HG03139 (cell line): ENCODE measurements around the gene PREX1.
A peak's percentile ranks its signal among the peaks of the same experiment; 100 is the strongest.
"Not testable (repeated sequence)": the region's sequence is repeated elsewhere in the genome, so short reads cannot be mapped to it uniquely, and the experiment has no call there.

Experiments used
- ATAC-seq: cut with Tn5 transposase; IDR thresholded peaks from one replicate; pipeline ENCODE4 v1.9.1; 2021; ENCODE audit not compliant: unreplicated experiment

PREX1 gene

DNA sequence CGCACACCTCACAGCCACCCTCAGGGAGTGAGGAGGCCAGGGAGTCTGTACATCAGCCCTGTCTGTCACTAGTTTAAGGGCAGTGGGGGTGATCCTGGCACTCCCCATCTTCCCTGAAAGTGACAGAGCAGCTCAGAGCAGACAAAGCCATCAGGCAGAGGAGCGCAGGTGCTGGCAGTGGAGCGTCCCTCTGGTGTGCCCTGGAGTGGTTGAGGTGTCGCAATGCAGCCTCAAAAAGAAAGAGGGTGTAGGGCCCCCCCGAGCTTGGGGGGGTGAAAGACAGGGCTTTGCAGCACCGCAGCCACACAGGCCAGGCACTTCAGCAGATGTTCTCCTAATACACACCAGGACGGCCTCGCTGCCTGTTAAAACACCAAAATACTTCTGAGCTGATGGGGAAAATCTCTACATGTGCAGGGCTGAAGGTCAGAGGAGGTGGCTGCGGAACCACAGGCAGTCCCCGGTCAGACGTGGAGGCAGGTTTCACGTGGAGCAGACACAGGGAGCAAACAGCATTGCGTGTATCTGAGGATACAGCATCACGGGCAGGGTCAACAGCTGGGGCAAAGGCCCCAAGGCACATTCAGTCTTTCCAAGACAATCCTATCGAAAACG lies 69.5 kb downstream of the PREX1 start:
- no peak for ATAC-seq

DNA sequence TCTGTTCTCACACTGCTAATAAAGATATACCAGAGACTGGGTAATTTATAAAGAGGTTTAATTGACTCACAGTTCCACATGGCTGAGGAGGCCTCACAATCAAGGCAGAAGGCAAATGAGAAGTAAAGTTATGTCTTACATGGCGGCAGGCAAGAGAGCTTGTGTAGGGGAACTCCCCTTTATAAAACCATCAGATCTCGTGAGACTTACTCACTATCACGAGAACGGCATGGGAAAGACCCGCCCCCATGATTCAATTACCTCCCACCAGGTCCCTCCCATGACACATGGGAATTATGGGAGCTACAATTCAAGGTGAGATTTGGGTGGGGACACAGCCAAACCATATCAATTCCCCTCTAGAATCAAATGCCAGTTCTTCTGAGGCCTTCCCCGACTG lies 71.0 kb downstream of the PREX1 start:
- not testable (repeated sequence) for ATAC-seq

DNA sequence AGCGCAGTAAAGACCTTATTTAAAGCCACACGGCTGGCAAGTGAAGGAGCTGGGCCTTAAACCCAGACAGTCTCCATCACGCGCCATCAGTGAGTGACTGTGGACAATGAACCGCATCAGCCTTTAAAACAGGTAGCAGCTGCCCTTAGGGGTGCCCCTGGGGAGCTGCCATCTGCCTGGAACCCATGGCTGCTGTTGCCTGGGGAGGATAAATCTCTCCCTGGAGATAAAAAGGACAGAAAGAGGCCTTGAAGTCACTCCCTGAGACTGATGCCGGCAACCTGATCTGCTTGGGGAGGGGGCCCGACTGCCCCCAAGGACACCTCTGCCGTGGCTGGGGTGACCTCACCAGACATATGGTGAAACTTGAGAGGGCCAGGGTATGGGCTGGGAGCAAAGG lies 73.5 kb downstream of the PREX1 start:
- no peak for ATAC-seq

- no peak for ATAC-seq
Observed at GRCh38 chr20:48752963-48753362, 74.8 kb downstream of the PREX1 start.

DNA sequence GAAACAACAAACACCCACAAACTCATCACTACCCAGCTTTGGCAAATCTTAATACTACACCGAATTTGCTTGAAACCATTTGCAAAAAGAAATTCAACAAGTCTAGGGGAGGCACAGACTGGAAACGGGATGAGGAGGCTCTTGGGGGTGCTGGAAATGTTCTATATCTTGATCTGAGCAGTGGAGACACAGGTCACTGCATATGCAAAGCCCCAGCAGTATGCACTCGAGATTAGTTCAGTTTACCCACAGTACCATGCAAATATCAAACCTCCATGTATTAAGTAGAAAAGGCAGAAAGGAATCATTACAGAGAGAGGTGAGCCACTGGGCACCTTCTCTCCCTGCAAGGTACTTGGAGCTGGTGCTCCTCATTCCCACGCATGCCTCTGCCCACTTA lies 75.9 kb downstream of the PREX1 start:
- ATAC-seq: no peak

- ATAC-seq: no peak
Observed at GRCh38 chr20:48750941-48751635, 76.7 kb downstream of the PREX1 start.

DNA sequence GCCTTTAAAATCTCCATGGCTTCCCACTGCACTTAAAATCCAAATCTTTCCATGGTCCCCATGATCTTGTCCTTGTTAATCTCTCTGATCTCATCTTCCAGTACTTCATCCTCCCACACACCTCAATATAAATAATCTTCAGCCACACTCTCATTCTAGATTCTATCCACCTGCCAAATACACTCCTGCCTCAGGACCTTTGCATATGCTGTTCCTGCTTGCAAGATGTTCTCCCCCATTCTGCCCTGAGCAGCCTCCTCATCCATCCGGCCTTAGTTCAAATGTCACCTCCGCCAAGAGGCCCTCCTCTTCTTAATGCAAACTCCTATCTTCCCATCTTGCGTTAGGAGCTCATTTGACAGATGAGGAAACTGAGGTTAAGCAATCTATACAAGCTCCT lies 77.4 kb downstream of the PREX1 start:
- ATAC-seq: no peak

DNA sequence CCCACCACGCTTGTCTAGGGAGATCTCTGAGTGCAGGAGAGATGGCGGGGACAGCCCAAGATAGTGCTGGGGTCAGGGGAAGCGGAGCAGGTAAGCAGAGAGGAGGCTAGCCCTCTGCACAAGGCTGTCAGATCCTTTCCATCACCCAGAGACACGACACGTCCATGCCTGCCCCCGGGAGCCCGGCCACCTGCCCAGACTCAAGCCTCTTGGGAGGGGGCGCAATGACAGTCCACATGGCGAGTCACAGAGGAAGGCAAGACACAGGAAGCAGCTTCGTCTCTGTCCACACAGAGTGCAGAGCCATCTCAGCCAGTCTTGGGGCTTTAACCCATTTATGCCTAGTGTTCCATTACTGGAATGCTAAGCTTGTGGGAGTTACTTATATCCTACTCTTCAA lies 78.4 kb downstream of the PREX1 start:
- no peak for ATAC-seq

DNA sequence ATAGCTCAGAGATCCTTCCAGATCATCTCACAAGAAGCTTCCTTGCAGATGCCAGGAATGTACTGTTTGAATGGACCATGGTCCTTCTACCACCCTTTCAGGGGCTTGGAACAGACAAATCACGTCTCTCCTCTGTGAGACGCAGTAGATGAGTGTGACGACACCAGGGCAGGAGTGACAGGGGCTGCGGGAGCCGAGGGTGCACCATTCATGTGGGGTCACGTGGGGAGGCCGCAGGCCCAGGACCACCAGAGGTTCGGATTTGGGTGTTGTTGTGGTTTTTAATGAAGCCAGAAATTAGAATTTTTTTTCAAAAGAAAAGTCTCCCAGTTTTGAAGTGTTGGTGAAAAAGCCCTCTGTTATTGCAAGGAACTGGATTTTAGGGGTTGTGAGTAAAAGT lies 79.2 kb downstream of the PREX1 start:
- no peak for ATAC-seq

DNA sequence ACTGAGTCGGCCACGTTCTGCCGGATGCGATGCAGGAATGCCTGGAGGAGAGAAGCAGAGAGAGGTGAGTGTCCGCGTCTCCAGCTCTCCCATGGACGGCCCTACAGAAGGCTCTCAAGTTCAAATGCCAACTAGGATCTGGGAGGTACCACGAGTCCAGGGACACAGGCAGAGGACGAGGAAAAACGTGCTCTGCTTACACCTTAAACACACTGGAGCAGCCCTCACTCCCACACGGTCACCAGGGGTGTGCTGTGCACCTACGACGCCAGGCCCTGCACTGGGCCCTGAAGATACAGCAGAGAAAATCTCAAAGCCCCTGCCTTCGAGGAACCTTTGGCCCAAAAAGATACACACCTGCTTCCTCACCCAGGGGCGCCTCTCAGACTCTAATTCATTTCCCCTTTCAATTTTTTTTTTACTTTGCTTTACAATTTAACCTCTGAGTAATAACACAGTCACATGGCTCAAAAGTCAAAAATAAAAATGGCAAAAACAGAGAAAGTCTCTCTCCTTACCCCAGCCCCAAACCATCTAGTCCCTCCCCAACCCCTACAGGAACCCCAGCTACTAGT lies 79.9 kb downstream of the PREX1 start:
- no peak for ATAC-seq

GRCh38 chr20:48745330-48745729 lies 82.5 kb downstream of the PREX1 start:
- ATAC-seq: no peak

GRCh38 chr20:48744515-48744914 lies 83.3 kb downstream of the PREX1 start:
- ATAC-seq: no peak

- ATAC-seq: no peak
Observed at GRCh38 chr20:48743807-48744206, 84.0 kb downstream of the PREX1 start.

DNA sequence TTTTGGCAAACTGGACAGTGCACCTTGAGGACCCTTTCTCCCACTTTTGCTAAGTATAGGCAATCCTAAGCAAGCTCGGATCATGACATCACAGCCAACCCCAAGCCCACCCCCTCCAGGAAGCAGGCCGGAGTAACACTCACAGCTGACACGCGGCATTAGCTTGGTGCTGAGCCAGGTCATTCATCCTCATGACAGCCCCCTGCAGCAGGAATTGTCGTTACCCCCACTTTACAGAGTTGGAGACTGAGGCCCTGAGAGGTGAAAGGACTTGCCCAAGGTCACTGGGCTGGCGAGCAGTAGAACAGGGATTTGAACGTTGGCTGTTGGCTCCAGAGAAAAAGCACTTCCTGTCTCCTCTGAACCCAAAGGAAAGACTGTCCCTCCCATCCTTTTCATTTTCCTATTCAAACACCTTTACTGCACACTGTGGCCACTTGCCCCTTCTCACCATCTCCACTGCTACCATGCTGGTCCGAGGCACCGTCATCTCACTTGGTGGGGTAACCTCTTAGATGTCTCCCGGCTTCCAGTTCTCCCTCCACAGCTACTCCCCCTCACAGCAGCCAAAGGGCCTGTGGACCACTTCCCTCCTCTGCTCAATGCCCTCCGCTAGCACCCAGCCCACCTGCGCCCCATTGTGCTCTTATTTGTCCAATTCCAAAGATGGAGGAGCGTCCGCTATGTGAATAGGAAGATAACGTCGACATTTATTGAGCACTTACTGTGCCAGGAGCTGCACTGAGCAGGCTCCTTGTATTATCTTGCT lies 84.7 kb downstream of the PREX1 start:
- ATAC-seq: no peak

DNA sequence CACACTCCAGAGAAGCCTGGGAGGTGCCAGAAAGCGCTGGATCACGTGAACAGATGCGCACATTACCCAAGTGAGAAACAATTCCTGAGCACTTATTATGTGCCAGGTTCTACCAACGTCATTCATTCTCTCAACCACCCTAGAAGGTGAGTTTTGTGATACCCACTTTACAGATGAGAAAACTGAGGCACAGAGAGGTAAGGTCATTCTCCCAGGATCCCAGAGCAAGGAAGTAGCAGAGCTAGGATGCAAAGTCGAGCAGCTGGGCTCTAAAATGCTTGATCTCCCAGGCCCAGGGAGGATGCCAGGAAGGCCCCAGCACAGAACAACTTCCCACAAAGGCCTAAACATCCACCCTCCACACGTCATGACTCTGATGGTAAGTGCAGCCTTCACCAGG lies 85.6 kb downstream of the PREX1 start:
- no peak for ATAC-seq

DNA sequence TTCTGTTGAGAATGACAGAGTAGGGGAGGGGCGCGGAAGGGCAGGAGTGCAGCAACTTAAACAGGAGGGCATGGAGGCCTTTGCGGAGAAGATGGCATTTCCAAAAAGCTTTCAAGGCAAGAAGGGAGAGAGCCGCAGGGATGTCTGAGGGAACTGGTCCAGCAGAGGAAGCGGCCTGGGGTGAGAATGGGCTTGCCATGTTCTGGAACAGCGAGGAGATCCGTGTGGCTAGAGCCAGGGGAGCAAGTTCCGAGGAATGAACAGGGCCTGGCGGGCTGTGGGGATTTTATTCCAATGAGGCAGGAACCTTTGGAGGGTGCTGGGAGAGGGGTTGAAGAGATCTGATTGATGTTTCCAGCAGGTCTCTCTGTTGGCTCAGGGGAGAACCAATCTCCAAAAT lies 86.1 kb downstream of the PREX1 start:
- ATAC-seq: no peak

DNA sequence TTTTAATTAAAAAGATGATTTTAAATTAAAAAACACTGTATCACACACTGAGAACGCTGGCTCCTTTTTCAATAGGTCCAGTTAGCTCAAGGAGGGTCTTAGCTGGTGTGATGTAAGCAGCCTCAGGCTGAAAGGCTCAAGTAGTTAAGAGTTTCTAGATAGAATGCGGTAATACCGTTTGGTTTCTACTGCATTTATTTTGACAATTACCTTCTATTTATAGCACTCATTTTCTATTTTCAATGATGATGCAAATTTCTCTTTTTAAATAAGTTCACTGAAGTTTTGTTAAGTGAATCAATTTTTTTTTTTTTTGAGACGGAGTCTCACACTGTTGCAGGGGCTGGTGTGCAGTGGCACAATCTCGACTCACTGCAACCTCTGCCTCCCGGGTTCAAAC lies 87.1 kb downstream of the PREX1 start:
- no peak for ATAC-seq

GRCh38 chr20:48740292-48740649 lies 87.5 kb downstream of the PREX1 start:
- ATAC-seq: no peak

DNA sequence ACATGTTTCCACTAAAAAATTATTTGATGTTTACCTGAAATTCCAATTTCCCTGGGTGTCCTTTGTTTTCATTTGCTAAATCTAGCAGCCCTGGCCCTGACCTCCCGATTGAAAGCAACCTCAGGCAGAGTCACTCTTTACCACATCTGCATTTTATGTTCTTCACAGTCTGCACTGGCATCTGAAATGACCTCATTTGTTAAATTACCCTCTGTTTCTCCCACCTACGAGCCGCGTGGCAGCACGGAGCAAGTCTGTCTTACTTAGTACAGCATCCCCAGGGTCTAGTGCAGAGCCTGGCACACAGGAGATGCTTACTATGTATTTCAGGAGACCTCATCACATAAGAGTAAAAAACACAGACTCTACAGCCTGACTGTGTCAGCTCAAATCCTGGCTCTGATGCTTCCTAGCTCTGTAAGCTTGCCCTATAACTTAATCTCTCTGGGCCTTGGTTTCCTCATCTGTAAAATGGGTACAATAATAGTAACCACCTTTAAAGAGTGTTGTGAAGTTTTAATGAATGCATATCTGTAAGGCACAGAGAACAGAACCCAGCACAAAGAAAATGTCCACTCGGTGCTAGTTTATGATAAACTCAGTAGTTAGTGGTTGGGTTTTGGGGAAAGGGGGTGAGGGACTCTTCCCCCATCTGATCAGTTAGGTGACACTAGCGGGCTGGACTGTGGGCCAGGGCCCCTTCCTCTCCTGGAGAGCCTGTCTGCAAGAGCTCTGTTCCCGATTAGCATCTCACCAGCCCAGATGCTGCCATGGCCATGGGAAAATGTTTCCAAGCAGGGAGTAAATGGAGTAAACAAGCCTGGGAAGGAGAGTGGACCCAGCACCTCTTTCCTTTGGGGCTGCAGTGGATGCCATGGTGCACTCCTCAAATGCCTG lies 88.2 kb downstream of the PREX1 start:
- ATAC-seq: no peak

DNA sequence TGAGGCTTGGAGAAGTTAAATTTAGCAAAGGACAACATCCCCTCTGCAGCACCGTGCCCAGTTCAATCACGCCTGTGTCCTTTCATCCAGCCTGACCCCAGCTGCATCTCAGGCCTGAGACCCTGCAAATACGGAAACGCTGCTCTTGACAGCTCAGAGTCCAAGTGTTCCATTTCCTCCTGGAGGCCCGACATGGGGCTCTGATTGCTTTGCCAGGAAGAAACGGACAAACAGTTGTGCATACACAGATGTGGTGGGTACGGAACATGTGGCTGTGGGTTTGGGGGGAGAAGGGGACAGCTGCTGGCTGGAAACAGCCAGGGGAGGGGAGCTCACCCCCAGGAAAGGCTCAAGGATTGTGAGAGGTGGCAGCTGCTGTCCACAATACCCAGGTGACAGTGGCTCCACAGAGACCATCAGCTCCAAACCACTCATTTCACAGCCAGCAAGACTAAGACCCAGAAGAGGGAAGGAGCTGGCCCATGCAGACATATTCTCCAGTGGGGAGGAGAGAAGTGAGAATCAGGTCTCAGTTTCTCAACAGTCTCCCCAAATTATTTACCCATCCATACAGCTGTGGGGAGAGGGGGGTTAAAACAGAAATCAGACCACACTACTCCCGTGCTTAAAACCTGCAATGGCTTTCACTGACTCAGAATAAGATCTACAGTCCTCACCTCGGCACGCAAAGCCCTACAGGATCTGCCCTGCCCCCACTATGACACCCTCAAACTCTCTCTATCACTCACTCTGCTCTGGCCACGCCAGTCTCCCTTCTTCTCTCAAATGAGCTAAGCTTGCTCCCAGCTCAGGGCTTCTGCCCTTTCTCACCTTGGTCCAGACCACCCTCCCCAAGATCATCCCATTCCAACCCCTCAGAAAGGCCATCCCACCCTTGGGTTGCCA lies 89.1 kb downstream of the PREX1 start:
- ATAC-seq: peak; percentile 55
